ENCODE measurements around the gene SMAD6.

Gene SMAD6

GRCh38 chr15:66801266-66801665 is 99.2 kb downstream of the SMAD6 start:
- DNase-seq = no peak

- no peak for DNase-seq
Measured at GRCh38 chr15:66802025-66803001, 100.3 kb downstream of the SMAD6 start.

- DNase-seq = peak; percentile 33
Measured at GRCh38 chr15:66803182-66803729, 101.2 kb downstream of the SMAD6 start.

GRCh38 chr15:66803749-66804148 is 101.7 kb downstream of the SMAD6 start:
- no peak for DNase-seq

GRCh38 chr15:66805202-66805885 is 103.3 kb downstream of the SMAD6 start:
- no peak for DNase-seq

- no peak for DNase-seq
Measured at GRCh38 chr15:66808181-66808824, 106.3 kb downstream of the SMAD6 start.

- no peak for DNase-seq
Measured at GRCh38 chr15:66809664-66810063, 107.6 kb downstream of the SMAD6 start.

GRCh38 chr15:66815318-66815717 is 113.3 kb downstream of the SMAD6 start:
- DNase-seq = peak; percentile 19

GRCh38 chr15:66816201-66816600 is 114.2 kb downstream of the SMAD6 start:
- DNase-seq = no peak

- no peak for DNase-seq
Measured at GRCh38 chr15:66819084-66819483, 117.0 kb downstream of the SMAD6 start.

- DNase-seq = no peak
Measured at GRCh38 chr15:66820481-66821176, 118.6 kb downstream of the SMAD6 start.

GRCh38 chr15:66821307-66821706 is 119.3 kb downstream of the SMAD6 start:
- no peak for DNase-seq

GRCh38 chr15:66822114-66822513 is 120.1 kb downstream of the SMAD6 start:
- no peak for DNase-seq

- DNase-seq = no peak
Measured at GRCh38 chr15:66822576-66822975, 120.5 kb downstream of the SMAD6 start.

- no peak for DNase-seq
Measured at GRCh38 chr15:66823601-66824000, 121.6 kb downstream of the SMAD6 start.

GRCh38 chr15:66824424-66824823 is 122.4 kb downstream of the SMAD6 start:
- no peak for DNase-seq

GRCh38 chr15:66825139-66825538 is 123.1 kb downstream of the SMAD6 start:
- DNase-seq = no peak

- no peak for DNase-seq
Measured at GRCh38 chr15:66825731-66826130, 123.7 kb downstream of the SMAD6 start.

- no peak for DNase-seq
Measured at GRCh38 chr15:66826507-66826906, 124.5 kb downstream of the SMAD6 start.

- DNase-seq = no peak
Measured at GRCh38 chr15:66827039-66827697, 125.1 kb downstream of the SMAD6 start.

GRCh38 chr15:66827698-66828055 is 125.6 kb downstream of the SMAD6 start:
- DNase-seq = no peak

Measured in NCI-H446 treated with DMSO at 0.1 percent for 48 hours (cell line).